HL-60 (cell line): Measurements from ENCODE around the gene GABRG1.

Experiments used
- DNase-seq, 2 experiments: peaks; one replicate each; pipeline ENCODE4 v3.0.0-alpha.2; 2010 to 2020; ENCODE audit warnings: low read depth in 1 of 2, low spot score in 1 of 2
- H3K27ac ChIP-seq: fragments of 250-450 bp; sonication (Bioruptor Pico); replicated peaks from 2 replicates; pipeline ENCODE4 v1.5.1; 2020; ENCODE audit warnings: mild to moderate bottlenecking, moderate library complexity
- H3K27me3 ChIP-seq: fragments of 250-450 bp; sonication (Bioruptor Pico); 2 replicates; pipeline ENCODE4 v1.5.1; 2021; ENCODE audit warnings: mild to moderate bottlenecking, moderate library complexity; ENCODE audit not compliant: insufficient read depth, poor library complexity, severe bottlenecking
- H3K4me3 ChIP-seq: replicated peaks from 2 replicates; pipeline ENCODE4 v1.5.1; 2011; ENCODE audit warnings: mild to moderate bottlenecking, control low read depth, low read length; ENCODE audit not compliant: insufficient read depth
- CTCF ChIP-seq: IDR thresholded peaks from one replicate; pipeline ENCODE4 v1.5.1; 2011; ENCODE audit warnings: low read length, control low read depth, inconsistent platforms; ENCODE audit not compliant: insufficient read depth
- GABPA ChIP-seq: IDR thresholded peaks from 2 replicates; pipeline ENCODE4 v1.6.1; 2012; ENCODE audit warnings: low read depth
- POLR2AphosphoS5 ChIP-seq: IDR thresholded peaks from 2 replicates; pipeline ENCODE4 v1.6.1; 2012; ENCODE audit warnings: low read depth
- REST ChIP-seq: IDR thresholded peaks from 2 replicates; pipeline ENCODE4 v1.6.1; 2012; ENCODE audit warnings: low read depth; ENCODE audit not compliant: insufficient replicate concordance
- SPI1 ChIP-seq: IDR thresholded peaks from 2 replicates; pipeline ENCODE4 v1.6.1; 2012; ENCODE audit warnings: low read depth, mild to moderate bottlenecking, borderline replicate concordance

Gene GABRG1

GRCh38 chr4:46124773-46125413 is 1.0 kb upstream of the GABRG1 start:
- no peaks in the 10 kb centered on the region for H3K27me3 ChIP-seq
- DNase-seq: no peak
- H3K4me3 ChIP-seq: no peak overlapping the region
- H3K27ac ChIP-seq: no peak overlapping the region
- TF ChIP-seq GABPA (no peak), CTCF (no peak), SPI1 (no peak), REST (no peak), POLR2AphosphoS5 (no peak)

GRCh38 chr4:46081674-46082073 is 42.2 kb downstream of the GABRG1 start:
- H3K27me3 ChIP-seq: no peaks in the 10 kb centered on the region
- DNase-seq: no peak
- H3K4me3 ChIP-seq: no peak overlapping the region
- no peak overlapping the region for H3K27ac ChIP-seq
- TF ChIP-seq REST: no peak
- TF ChIP-seq SPI1: no peak
- no peak for TF ChIP-seq CTCF
- no peak for TF ChIP-seq POLR2AphosphoS5
- no peak for TF ChIP-seq GABPA

GRCh38 chr4:46081248-46081647 is 42.6 kb downstream of the GABRG1 start:
- DNase-seq: no peak
- Histone ChIP-seq H3K4me3 (no peak overlapping the region), H3K27me3 (no peaks in the 10 kb centered on the region), H3K27ac (no peak overlapping the region)
- TF ChIP-seq CTCF (no peak), REST (no peak), GABPA (no peak), POLR2AphosphoS5 (no peak)
